Ovary (tissue), 9 donors: ENCODE results near the gene LRMDA. TPM values are rescaled to one million over a fixed set of nuclear protein-coding genes. Genes with fewer than 3 reads are reported as not detected.

Source experiments
- DNase-seq, 5 donors: peaks; one replicate each; pipeline ENCODE4 v3.0.0-alpha.2; 2019 to 2020
- H3K27ac ChIP-seq, 2 donors: fragments of 200-600 bp; one replicate each; pipeline versions ENCODE4 v1.5.1 to v1.8.0; 2019 to 2022
- H3K27me3 ChIP-seq: fragments of 200-600 bp; one replicate; pipeline ENCODE4 v1.8.0; 2022
- H3K36me3 ChIP-seq: fragments of 200-600 bp; sonication (generic); one replicate; pipeline ENCODE4 v1.5.1; 2019
- H3K4me1 ChIP-seq: one replicate; pipeline ENCODE4 v1.8.1; 2013; ENCODE audit warnings: mild to moderate bottlenecking, moderate library complexity; ENCODE audit not compliant: insufficient read depth
- H3K4me3 ChIP-seq: fragments of 200-600 bp; sonication (generic); one replicate; pipeline ENCODE4 v1.5.1; 2017
- H3K9me3 ChIP-seq, 2 donors: fragments of 200-600 bp in 1 of 2; sonication (generic) in 1 of 2; one replicate each; pipeline versions ENCODE4 v1.5.1 to v1.8.1; 2013 to 2019; ENCODE audit warnings: mild to moderate bottlenecking in 1 of 2, moderate library complexity in 1 of 2
- EP300 ChIP-seq: sonication (generic); formaldehyde crosslinking; IDR thresholded peaks from one replicate; pipeline ENCODE4 v1.6.1; 2017; ENCODE audit warnings: antibody characterized with exemption
- POLR2A ChIP-seq: fragments of 450-650 bp; IDR thresholded peaks from one replicate; pipeline ENCODE4 v1.6.1; 2017; ENCODE audit warnings: antibody characterized with exemption, mild to moderate bottlenecking, moderate library complexity
- WGBS, 3 donors: extraction: QIAGEN DNeasy Blood & Tissue Kit in 1 of 3; methylation state at CpG; one replicate each; pipeline versions ENCODE4 v1.1.5 to v1.1.7; 2013 to 2017; 5-methylcytosine and 5-hydroxymethylcytosine counted together
- intact Hi-C, 4 donors: fragments of 100-400 bp; cut with DNase I; formaldehyde crosslinking; loops; one replicate each; pipeline versions ENCODE4 v1.11.0 to v1.15.1; 2022 to 2023
- polyA plus RNA-seq, 2 donors: library from polyadenylated mRNA; stranded (reverse); fragments of 200-250 nt in 1 of 2; fragments of 350-450 nt in 1 of 2; fragmentation: Illumina TruSeq in 1 of 2; extraction: RNeasy Lipid Tissue Mini Kit (QIAGEN cat#74804) in 1 of 2; gene quantifications; one replicate each; pipeline ENCODE4 v1.2.3, GENCODE V29; 2013 to 2014
- total RNA-seq, 7 donors: library from RNA; depleted of rRNA in 2 of 7; stranded (reverse); fragments of >200 nt in 2 of 7; fragmentation: NEBNext Ultra II Directional in 3 of 7; extraction: Animal tissue kit (Norgen Biotek cat#: 25700) in 3 of 7; gene quantifications; one replicate each; pipeline versions ENCODE4 v1.1.0 to v1.2.4, GENCODE V29; 2016 to 2023
- TF ChIP-seq, protein P1 (sequence below), 3 donors: fragments of 450-650 bp in 2 of 3; fragments of 200-600 bp in 1 of 3; IDR thresholded peaks; one replicate each; pipeline versions ENCODE4 v1.5.1 to v1.8.0; 2016 to 2022; ENCODE audit warnings: antibody characterized with exemption in 3 of 3, mild to moderate bottlenecking in 1 of 3
- donor health status: DM: no; HTN: no; CAD: no; lungs with moderate emphysema.
- donor health status: DM: no; HTN: no; CAD: no.
- donor health status: Bipolar disorder and iron deficiency.
- donor health status: DM: yes; HTN: yes; CAD: no.
- donor health status: DM: no; HTN: no; CAD: no.
- donor health status: DM: yes; HTN: yes; CAD: no.

Gene LRMDA
- total and polyA plus RNA-seq, 9 donors, result 14.8 to 30.7 (median 22.9) TPM

DNA sequence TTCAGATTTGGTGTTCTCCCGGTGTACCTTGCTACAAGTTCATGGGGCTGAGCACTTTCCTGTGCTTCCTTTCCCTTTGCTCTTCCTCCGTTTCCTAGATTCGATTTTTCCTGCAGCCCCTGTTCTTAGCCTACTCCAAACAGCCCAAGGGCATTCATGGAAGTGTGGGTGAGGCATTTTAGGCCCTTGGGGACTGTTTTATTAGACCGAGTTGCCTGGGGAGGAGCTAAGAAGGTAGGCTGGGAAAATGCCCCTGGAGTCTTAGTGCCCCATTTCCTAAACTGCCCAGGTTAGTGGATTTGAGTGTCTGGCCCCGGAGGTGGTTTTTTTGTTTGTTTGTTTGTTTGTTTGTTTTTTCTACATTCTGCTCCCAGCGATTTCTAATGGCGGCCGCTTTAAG, 1.8 kb downstream of the LRMDA start:
- TF ChIP-seq, protein P1, sequence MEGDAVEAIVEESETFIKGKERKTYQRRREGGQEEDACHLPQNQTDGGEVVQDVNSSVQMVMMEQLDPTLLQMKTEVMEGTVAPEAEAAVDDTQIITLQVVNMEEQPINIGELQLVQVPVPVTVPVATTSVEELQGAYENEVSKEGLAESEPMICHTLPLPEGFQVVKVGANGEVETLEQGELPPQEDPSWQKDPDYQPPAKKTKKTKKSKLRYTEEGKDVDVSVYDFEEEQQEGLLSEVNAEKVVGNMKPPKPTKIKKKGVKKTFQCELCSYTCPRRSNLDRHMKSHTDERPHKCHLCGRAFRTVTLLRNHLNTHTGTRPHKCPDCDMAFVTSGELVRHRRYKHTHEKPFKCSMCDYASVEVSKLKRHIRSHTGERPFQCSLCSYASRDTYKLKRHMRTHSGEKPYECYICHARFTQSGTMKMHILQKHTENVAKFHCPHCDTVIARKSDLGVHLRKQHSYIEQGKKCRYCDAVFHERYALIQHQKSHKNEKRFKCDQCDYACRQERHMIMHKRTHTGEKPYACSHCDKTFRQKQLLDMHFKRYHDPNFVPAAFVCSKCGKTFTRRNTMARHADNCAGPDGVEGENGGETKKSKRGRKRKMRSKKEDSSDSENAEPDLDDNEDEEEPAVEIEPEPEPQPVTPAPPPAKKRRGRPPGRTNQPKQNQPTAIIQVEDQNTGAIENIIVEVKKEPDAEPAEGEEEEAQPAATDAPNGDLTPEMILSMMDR (IDR thresholded peaks at IDR 0.05), result no peak
- TF ChIP-seq EP300 (no peak), POLR2A (no peak)
- Histone ChIP-seq H3K27ac (no peak overlapping the region), H3K4me3 (no peak overlapping the region), H3K4me1 (peaks cover 28% of the 10 kb centered on the region), H3K27me3 (no peaks in the 10 kb centered on the region), H3K36me3 (no peaks in the 10 kb centered on the region), H3K9me3 (no peaks in the 10 kb centered on the region)
- DNase-seq, result no peak
- intact Hi-C loops, result no loop called here
- 84 to 88% (median 85%) methylated on average over 8 of the region's 8 CpGs for WGBS, 3 donors

DNA sequence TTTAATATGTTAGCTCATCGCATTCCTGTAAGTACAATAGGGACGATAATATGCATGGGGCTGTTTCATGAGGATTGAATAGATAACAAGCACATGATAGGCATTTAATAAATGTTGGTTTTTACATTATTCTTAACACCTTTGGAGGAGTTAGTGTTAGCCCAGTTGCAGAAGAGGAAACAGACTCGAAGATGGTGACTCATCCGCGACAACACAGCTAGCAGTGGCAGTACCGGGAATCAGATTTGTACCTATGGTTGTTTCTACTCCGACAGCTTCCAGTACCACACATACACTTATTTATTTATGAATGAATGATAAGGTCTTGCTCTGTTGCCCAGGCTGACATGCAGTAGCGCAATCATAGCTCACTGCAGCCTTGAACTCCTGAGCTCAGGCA, 2.9 kb downstream of the LRMDA start:
- Histone ChIP-seq H3K4me1 (peaks cover 20% of the 10 kb centered on the region), H3K9me3 (no peaks in the 10 kb centered on the region), H3K27me3 (no peaks in the 10 kb centered on the region), H3K27ac (no peak overlapping the region), H3K36me3 (no peaks in the 10 kb centered on the region), H3K4me3 (no peak overlapping the region)
- TF ChIP-seq, protein P1 (IDR thresholded peaks at IDR 0.05), result no peak
- TF ChIP-seq EP300, result no peak
- no peak for TF ChIP-seq POLR2A
- intact Hi-C loops, result no loop called here
- no peak for DNase-seq
- WGBS, 3 donors, result 93 to 96% (median 93%) methylated on average over 8 of the region's 8 CpGs

DNA sequence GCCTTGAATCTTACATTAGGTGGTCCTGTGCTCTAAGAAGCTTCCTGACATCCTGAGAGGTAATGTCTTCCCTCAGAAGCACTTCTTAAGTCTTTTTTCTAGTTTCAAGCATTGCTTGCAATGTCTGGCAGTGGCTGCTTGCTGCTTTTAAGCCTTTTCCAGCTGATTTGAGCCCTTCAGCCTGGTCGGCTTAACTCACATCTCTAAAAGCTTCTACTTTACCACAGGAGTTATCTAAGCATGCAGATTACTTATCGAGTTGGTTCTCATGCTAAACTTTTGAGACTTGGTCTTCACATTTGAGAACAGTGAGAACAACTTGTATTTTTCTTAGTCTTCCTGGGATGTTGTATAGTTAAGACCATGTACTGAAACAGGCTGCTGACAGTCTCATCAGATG, 3.9 kb downstream of the LRMDA start:
- TF ChIP-seq POLR2A (no peak), EP300 (no peak)
- TF ChIP-seq, protein P1 (IDR thresholded peaks at IDR 0.05), result no peak
- Histone ChIP-seq H3K9me3 (no peaks in the 10 kb centered on the region), H3K27ac (no peak overlapping the region), H3K27me3 (no peaks in the 10 kb centered on the region), H3K4me1 (peaks cover 12% of the 10 kb centered on the region), H3K4me3 (no peak overlapping the region), H3K36me3 (no peaks in the 10 kb centered on the region)
- intact Hi-C loops, result no loop called here
- no peak for DNase-seq
- 65 to 70% (median 70%) methylated on average over 2 of the region's 2 CpGs for WGBS, 3 donors

DNA sequence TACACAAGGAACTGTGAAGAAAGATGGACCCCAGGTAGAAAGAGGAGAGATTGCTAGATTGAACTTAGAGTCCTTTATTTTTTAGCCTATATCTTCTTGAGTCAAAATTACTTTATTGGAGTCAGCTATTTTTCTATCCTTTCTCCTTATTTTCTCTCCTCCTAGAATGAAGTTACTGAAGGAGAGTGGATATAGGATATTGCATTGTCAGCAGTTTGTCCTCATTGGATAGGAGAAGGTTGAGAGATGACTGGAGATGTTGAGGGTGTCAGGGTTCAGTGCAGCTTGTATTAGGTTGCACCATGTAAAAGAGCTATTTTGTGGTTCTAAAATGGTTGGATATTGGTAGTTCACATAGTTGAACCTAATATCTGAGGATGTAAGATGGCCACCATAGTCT, 5.5 kb downstream of the LRMDA start:
- no peaks in the 10 kb centered on the region for H3K36me3 ChIP-seq
- H3K9me3 ChIP-seq, result no peaks in the 10 kb centered on the region
- H3K4me1 ChIP-seq, result peaks cover 3% of the 10 kb centered on the region
- intact Hi-C loops, result no loop called here
- no peaks in the 10 kb centered on the region for H3K27me3 ChIP-seq
- H3K27ac ChIP-seq, result no peak overlapping the region
- DNase-seq, result no peak
- TF ChIP-seq POLR2A, result no peak
- TF ChIP-seq, protein P1 (IDR thresholded peaks at IDR 0.05), result no peak
- no peak for TF ChIP-seq EP300
- no peak overlapping the region for H3K4me3 ChIP-seq

DNA sequence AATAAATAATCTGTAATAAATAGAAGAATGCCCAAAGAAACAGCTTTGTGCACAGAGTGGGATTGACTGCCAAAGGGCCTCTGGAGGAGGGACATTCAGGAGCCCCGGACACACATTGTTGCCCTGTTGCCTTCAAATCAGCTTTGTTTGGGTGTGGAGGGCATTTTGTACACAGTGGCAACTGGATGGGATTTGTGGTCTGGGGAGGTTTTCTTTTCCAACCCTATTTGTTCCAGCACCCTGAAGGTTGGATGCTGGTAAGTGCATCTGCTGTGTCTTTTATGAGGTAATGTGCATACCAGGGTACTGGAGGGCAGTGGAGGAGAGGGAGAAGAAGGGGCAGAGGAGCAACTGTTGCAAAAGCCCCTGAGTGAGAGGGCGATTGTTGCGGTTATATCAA, 6.3 kb downstream of the LRMDA start:
- 92 to 98% (median 96%) methylated on average over 3 of the region's 3 CpGs for WGBS, 3 donors
- TF ChIP-seq, protein P1 (IDR thresholded peaks at IDR 0.05), result no peak
- TF ChIP-seq EP300 (no peak), POLR2A (no peak)
- intact Hi-C loops, result no loop called here

More for the DNA sequence above, 6.3 kb downstream of the LRMDA start:
- Histone ChIP-seq H3K4me1 (no peaks in the 10 kb centered on the region), H3K36me3 (no peaks in the 10 kb centered on the region), H3K27me3 (no peaks in the 10 kb centered on the region), H3K27ac (no peak overlapping the region), H3K9me3 (no peaks in the 10 kb centered on the region), H3K4me3 (no peak overlapping the region)
- DNase-seq, result no peak
